OCI-LY1 (cell line): ENCODE results near the gene PPP2R5C.

Experiments
- H2AFZ ChIP-seq: fragments of 200-600 bp; sonication (generic), shearing (Covaris generic); 2 replicates; pipeline ENCODE4 v1.6.0; 2014; ENCODE audit warnings: antibody characterized with exemption, mild to moderate bottlenecking, low read length
- H3F3A ChIP-seq: fragments of 200-600 bp; sonication (generic), shearing (Covaris generic); 2 replicates; pipeline ENCODE4 v1.6.0; 2014; ENCODE audit warnings: mild to moderate bottlenecking, antibody characterized with exemption, low read length, moderate library complexity; ENCODE audit not compliant: insufficient read depth
- H3K27ac ChIP-seq: fragments of 200-600 bp; sonication (generic); 2 replicates; pipeline ENCODE4 v1.5.1; 2014; ENCODE audit warnings: low read length, mixed run types, mild to moderate bottlenecking, low read depth; ENCODE audit not compliant: poor library complexity, severe bottlenecking
- H3K27me3 ChIP-seq: fragments of 200-600 bp; sonication (generic); 2 replicates; pipeline ENCODE4 v1.6.0; 2014; ENCODE audit warnings: antibody characterized with exemption, mild to moderate bottlenecking, low read length, moderate library complexity; ENCODE audit not compliant: insufficient read depth
- H3K36me3 ChIP-seq: fragments of 200-600 bp; sonication (generic); 2 replicates; pipeline ENCODE4 v1.6.1; 2014; ENCODE audit warnings: mild to moderate bottlenecking, antibody characterized with exemption, low read length, moderate library complexity, mixed read lengths; ENCODE audit not compliant: insufficient read depth
- H3K4me1 ChIP-seq: fragments of 200-600 bp; sonication (generic); 2 replicates; pipeline ENCODE4 v1.5.1; 2014; ENCODE audit warnings: mild to moderate bottlenecking, low read length, moderate library complexity; ENCODE audit not compliant: insufficient read depth, severe bottlenecking
- H3K4me2 ChIP-seq: fragments of 200-600 bp; sonication (generic), shearing (Covaris generic); 2 replicates; pipeline ENCODE4 v1.6.1; 2014; ENCODE audit warnings: low read length
- H3K4me3 ChIP-seq: fragments of 200-600 bp; sonication (generic); 2 replicates; pipeline ENCODE4 v1.5.1; 2014; ENCODE audit warnings: low read length, low read depth, mild to moderate bottlenecking, mixed read lengths; ENCODE audit not compliant: poor library complexity, severe bottlenecking
- H3K79me2 ChIP-seq: fragments of 200-600 bp; shearing (Covaris generic); 2 replicates; pipeline ENCODE4 v1.6.1; 2016; ENCODE audit warnings: mixed run types, low read length, mixed read lengths; ENCODE audit not compliant: insufficient read depth
- H3K9ac ChIP-seq: fragments of 200-600 bp; sonication (generic), shearing (Covaris generic); 2 replicates; pipeline ENCODE4 v1.6.1; 2014; ENCODE audit warnings: mild to moderate bottlenecking, low read length, mixed read lengths
- H3K9me2 ChIP-seq: fragments of 200-600 bp; sonication (generic), shearing (Covaris generic); 2 replicates; pipeline ENCODE4 v1.6.1; 2014; ENCODE audit warnings: low read depth, mild to moderate bottlenecking, low read length, mixed read lengths
- H3K9me3 ChIP-seq: fragments of 200-600 bp; shearing (Covaris generic); 2 replicates; pipeline ENCODE4 v1.6.1; 2014; ENCODE audit warnings: low read length, mixed read lengths
- H4K20me1 ChIP-seq: fragments of 200-600 bp; sonication (generic), shearing (Covaris generic); 2 replicates; pipeline ENCODE4 v1.6.0; 2016; ENCODE audit warnings: mild to moderate bottlenecking, low read length; ENCODE audit not compliant: insufficient read depth
- CTCF ChIP-seq: fragments of 200-600 bp; sonication (generic), shearing (Covaris generic); IDR thresholded peaks from 2 replicates; pipeline ENCODE4 v1.5.1; 2017; ENCODE audit warnings: mild to moderate bottlenecking, antibody characterized with exemption, low read length, moderate library complexity, mixed read lengths
- EZH2 ChIP-seq: fragments of 200-600 bp; sonication (generic), shearing (Covaris generic); IDR thresholded peaks from 2 replicates; pipeline ENCODE4 v1.8.0; 2017; ENCODE audit warnings: borderline replicate concordance, mixed run types, mild to moderate bottlenecking, antibody characterized with exemption, low read length, moderate library complexity, mixed read lengths

Gene PPP2R5C

GRCh38 chr14:101731187-101732080, 30.1 kb upstream of the PPP2R5C start:
- Histone ChIP-seq H3K4me3 (no peak overlapping the region), H3K9ac (no peak overlapping the region), H3K27me3 (peaks cover 5% of the 10 kb centered on the region; the same call in 1 of the 2 replicates), H3K36me3 (no peaks in the 10 kb centered on the region; the same call in 1 of the 2 replicates), H2AFZ (no peak overlapping the region), H3K27ac (no peak overlapping the region), H3K4me1 (peaks cover 13% of the 10 kb centered on the region), H3K79me2 (no peaks in the 10 kb centered on the region), H3F3A (no peaks in the 10 kb centered on the region), H4K20me1 (no peaks in the 10 kb centered on the region), H3K4me2 (no peak overlapping the region), H3K9me3 (no peaks in the 10 kb centered on the region), H3K9me2 (no peaks in the 10 kb centered on the region)
- TF ChIP-seq EZH2 (no peak), CTCF (no peak)

DNA sequence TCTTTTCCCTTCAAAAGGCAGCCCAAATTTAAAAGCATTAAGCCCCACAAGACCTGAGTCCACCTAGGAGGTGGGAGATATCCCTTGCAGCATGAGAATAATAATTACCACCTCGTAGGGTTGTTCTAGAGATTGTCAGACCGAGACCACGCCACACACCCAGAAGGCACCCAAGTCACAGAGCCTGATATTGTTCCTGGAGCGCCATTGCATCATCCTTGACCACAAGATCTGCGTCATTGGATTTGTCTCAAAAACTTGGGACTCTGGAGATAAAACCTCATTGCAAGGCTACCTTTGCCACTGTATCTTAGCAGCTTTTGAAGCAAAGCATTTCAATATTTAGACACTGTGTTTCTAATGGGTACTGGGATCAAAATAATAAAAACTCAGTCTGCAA, 29.4 kb upstream of the PPP2R5C start:
- no peak overlapping the region for H3K4me3 ChIP-seq
- H3K9ac ChIP-seq: no peak overlapping the region

DNA sequence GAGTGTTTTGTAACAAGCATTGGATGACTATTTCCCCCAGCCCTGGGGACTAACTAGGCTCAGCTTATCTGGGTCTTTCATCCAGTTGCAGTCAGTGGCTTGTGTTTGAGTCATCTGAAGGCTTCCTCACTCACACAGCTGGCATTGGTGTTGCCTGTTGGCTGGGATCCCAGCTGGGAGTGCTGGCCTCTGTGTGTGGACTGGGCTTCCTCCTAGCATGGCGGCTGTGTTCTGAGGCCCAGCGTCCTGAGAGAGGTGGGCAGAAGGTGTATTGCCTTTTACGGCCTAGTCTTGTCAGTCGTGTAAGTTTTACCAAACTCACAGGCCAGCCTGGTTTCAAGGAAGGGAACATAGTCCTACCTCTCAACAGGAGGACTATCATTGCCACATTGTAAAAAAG, 28.3 kb upstream of the PPP2R5C start:
- no peak overlapping the region for H2AFZ ChIP-seq

More for the DNA sequence above, 29.4 kb upstream of the PPP2R5C start:
- H3K4me1 ChIP-seq: peaks cover 13% of the 10 kb centered on the region
- no peaks in the 10 kb centered on the region for H3F3A ChIP-seq
- H3K4me2 ChIP-seq: no peak overlapping the region
- no peak overlapping the region for H2AFZ ChIP-seq
- no peak overlapping the region for H3K27ac ChIP-seq
- no peaks in the 10 kb centered on the region for H3K9me2 ChIP-seq
- no peaks in the 10 kb centered on the region for H4K20me1 ChIP-seq
- no peaks in the 10 kb centered on the region; the same call in 1 of the 2 replicates for H3K36me3 ChIP-seq
- no peak for TF ChIP-seq CTCF
- TF ChIP-seq EZH2: no peak
- no peaks in the 10 kb centered on the region for H3K79me2 ChIP-seq
- H3K9me3 ChIP-seq: no peaks in the 10 kb centered on the region
- H3K27me3 ChIP-seq: peaks cover 5% of the 10 kb centered on the region; the same call in 1 of the 2 replicates

More for the DNA sequence above, 28.3 kb upstream of the PPP2R5C start:
- no peaks in the 10 kb centered on the region for H3K79me2 ChIP-seq
- no peak for TF ChIP-seq EZH2
- no peak for TF ChIP-seq CTCF
- no peak overlapping the region for H3K27ac ChIP-seq
- H3K9ac ChIP-seq: no peak overlapping the region
- H3K9me3 ChIP-seq: no peaks in the 10 kb centered on the region
- H3K27me3 ChIP-seq: peaks cover 5% of the 10 kb centered on the region; the same call in 1 of the 2 replicates
- H4K20me1 ChIP-seq: no peaks in the 10 kb centered on the region
- no peak overlapping the region for H3K4me2 ChIP-seq
- no peaks in the 10 kb centered on the region for H3F3A ChIP-seq
- H3K4me3 ChIP-seq: no peak overlapping the region
- H3K36me3 ChIP-seq: no peaks in the 10 kb centered on the region; the same call in 1 of the 2 replicates
- no peaks in the 10 kb centered on the region for H3K9me2 ChIP-seq
- H3K4me1 ChIP-seq: peaks cover 13% of the 10 kb centered on the region
